Hematopoietic multipotent progenitor cell treated with erythropoietin and hydrocortisone succinate and interleukin-3 and kit ligand, for 17 days (in vitro differentiated cells): ENCODE measurements around the gene HMGXB3.

Source experiments
- DNase-seq: peaks from one replicate; pipeline ENCODE4 v3.0.0-alpha.2; 2015; ENCODE audit warnings: low spot score

The HMGXB3 gene

DNA sequence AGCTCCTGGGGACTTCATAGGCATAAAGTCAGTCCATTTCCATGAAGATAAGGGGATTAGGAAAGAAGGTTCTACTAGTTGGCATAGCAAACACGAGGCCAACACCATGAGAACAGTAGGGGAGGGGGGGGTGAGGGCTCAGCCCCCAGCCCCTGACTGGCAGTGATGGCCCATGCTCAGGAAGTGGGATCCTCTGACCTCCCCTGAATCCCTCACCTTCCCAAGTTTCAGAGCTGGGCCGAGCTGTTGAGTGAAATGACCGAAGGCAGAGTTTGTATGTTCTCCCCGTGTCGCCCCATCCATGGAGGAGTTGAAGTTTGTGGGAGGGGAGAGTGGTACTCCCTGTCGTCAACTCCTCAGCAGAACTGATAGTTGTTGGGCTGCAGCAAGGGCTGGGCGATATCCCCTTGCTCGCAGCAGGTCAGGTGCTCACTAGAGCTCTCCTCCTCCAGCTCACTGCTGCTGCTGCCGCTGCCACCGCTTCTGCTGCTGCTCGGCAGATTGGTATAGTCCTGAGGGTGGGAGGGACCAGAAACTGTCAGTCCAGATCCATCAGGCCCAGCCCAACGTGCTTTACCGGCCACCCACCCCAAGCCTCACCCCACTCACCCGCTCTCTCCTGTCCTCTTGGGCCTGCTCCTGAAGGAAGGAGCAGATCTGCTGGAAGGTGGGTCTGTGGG lies 53.3 kb downstream of the HMGXB3 start:
- DNase-seq, result no peak

DNA sequence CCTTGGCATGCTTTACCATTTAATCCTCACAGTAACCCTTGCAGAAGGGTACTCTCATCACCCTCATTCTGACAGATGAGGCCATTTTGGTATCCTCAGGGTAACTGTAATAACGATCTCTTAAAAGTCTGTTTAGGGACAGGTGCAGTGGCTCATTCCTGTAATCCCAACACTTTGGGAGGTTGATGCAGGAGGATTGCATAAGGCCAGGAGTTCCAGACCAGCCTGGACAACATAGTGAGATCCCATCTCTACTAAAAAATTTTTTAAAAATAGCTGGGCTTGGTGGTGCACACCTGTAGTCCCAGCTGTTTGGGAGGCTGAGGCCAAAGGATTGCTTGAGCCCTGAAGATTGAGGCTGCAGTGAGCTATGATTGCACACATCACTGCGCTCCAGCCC lies 54.0 kb downstream of the HMGXB3 start:
- DNase-seq, result no peak

DNA sequence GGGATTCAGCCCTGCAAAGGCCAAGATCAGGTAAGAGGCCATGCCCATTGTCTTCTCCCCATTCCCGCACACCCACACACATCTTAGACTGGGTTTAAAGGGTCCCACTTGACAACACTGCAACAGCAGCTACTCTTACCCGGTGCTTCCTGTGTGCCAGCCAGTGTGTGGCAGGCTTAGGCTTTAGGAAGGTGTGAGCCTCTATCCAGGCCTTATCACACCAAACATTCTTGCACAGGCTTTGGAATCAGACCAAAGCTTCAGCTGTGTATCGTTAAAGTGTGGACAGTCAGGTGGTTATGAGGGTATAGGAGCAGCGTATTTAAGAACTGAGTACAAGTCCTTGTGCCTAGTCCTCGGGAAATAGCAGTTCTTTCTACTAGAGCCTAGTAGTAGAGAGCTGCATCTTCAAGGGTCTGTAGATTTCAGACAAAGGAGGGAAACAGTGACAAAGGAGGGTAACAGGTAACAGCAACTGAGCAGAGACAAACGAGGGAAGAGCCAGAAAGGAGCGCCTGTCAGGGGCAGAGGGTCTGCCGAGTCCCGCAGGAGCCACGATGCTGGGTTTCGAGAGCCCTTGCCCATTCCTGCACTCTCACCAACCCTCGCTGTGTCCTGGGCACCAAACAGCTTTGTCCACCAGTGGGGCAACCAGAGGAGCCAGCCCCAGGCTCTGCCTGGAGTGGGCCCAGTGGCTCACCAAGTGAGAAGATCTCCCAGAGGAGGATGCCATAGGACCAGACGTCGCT lies 55.0 kb downstream of the HMGXB3 start:
- peak; percentile 85 for DNase-seq

DNA sequence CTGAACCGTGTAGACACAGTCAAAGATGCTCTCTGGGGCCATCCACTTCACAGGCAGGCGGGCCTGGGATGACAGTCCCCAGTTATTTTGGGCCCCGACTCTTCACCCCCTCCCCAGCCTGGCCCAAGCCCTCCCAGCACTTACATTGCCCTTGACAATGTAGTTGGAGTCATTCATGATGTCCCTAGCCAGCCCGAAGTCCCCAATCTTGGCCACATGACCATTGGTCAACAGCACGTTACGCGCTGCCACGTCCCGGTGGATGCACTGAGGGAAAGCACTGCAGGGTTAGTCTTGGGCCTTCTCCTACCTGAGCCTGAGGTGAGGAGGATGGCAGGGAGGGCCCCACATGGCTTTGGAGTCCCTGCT lies 55.5 kb downstream of the HMGXB3 start:
- no peak for DNase-seq

DNA sequence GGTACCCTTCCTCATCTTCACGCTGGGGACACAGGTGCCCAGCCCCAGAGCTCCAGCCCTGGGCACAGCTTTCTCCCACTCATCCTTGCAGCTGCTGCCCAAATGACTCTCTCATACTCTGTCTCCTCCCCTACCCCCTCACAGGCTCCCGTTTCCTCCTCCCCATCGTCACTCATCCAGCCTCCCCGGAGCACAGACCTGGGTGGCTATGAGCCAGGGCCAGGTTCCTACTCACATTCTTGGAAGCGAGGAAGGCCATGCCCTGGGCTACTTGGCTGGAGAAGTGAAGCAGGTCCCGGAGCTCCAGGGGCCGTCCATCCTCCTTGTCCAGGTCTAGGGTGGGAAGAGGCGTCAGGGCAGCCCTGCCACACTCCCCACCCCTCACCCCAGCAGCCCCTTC lies 56.5 kb downstream of the HMGXB3 start:
- DNase-seq, result no peak

DNA sequence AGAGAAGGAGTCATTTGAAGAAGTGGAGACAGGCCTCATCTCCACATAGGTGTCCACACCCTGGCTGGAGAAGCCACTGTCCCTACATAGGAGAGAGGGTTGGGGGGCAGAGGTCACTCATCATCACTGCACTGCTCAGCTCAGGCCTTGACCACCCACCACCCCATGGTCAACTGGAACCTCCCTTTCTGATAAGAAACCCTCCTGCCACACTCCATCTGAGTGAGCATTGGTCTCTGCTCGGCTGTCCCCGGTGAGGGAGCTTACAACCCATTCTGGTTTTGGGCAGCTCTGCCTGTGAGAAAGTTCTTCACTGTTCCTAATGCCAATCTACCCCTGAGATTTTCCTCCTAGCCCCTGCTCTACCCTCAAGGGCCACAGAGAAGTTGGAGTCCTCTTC lies 57.0 kb downstream of the HMGXB3 start:
- no peak for DNase-seq

DNA sequence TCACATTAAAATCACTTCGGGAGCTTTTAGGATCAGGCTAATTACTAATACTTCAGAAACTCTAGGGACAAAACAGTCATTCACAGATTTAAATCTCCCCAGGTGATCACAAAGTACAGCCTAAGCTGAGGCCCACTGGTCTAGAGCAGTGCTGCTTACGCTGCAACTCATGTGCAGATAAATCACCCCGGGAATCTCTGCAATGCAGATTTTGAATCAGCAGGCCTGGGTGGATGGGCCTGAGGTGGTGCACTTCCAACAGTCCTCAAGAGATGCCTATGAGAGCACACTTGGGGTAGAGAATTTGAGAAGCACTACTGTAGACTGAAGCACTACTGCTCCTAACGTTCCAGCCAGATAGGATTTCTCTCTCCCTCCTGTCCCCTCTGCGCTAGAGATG lies 57.5 kb downstream of the HMGXB3 start:
- no peak for DNase-seq

DNA sequence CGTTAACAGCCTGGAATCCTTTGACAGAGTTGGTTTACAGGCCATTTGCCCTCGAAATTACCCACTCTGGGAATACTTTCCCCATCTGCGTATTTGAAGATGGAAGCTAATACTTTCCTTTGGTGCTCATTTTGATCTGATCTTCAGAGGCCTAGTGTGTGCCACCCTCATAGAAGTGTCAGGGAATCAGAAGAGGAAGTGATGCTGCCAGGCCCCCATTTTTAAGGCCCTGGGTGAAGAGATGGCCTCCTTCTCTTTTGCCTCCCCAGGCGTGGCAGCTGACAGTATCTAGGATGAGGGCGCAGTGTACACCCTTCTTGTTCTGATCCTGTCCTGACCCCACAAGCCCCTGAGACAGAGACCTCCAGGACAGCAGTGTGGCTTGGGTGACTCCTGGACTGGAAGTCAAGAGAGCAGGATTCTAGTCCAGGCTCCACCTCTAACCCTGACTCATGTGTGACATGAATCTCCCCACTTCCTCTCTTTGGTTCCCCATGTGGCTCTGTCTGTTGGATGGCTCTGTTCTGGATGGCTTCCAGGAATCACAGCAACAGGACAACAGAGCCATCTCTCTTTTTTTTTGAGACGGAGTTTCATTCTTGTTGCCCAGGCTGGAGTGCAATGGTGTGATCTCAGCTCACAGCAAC lies 58.1 kb downstream of the HMGXB3 start:
- DNase-seq, result no peak

DNA sequence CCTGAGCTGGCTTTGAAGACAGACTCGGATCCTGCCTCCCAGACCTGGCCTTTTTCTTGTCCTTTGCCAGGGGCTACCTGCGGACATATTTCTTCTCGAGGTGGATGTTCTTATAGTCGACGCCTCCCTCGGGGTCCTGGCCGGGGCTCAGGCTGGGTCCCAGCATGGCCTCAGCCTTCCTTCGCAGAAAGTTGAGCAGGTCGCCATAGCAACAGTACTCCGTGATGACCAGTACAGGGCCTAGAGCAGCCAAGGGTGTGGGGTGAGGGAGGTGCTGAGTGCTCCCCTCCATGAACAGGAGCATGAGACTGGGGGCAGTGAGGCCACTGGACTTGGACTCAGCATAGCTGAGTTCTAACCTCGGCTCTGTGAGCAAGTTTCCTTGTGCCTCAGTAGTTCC lies 59.1 kb downstream of the HMGXB3 start:
- DNase-seq, result no peak

DNA sequence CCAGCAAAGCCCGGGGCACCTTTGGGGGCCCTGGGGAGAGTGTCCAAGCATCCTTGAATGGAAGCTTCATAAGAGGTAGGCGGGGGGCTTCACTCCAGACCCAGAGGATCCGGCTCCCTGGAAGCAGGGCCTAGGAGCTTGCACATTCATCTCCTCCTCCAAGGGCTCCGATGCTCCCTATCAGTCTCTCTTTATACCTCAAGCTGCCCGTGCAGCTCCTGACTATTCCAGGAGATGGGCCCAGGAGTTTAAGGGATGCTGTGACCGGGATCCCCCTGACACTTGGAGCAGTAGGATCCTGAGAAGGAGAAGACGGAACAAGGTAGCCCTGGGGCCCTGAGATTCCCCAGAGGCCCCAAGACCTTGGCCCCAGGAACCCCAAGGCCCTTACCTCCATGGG lies 59.9 kb downstream of the HMGXB3 start:
- no peak for DNase-seq

DNA sequence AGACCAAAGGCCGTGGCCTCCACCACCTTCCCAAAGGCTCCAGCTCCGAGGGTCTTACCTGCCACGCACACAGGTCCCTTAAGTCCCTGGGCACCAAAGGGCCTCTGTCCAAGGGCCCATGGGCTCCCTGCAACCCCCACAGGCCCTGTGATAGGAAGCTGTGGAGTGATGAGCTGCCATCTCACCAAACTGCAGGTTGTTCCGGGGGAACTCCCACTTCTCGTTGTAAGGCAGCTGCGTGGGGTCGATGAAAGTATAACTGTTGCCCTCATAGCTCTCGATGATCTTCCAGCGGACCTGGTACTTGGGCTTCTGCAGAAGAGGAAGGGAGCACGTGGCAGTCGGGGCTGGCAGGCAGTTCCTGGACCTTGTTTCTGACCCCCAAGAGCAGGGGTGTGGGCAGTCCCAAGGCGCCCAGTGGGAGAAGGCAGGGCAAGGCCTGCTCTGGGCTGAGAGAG lies 61.0 kb downstream of the HMGXB3 start:
- no peak for DNase-seq

DNA sequence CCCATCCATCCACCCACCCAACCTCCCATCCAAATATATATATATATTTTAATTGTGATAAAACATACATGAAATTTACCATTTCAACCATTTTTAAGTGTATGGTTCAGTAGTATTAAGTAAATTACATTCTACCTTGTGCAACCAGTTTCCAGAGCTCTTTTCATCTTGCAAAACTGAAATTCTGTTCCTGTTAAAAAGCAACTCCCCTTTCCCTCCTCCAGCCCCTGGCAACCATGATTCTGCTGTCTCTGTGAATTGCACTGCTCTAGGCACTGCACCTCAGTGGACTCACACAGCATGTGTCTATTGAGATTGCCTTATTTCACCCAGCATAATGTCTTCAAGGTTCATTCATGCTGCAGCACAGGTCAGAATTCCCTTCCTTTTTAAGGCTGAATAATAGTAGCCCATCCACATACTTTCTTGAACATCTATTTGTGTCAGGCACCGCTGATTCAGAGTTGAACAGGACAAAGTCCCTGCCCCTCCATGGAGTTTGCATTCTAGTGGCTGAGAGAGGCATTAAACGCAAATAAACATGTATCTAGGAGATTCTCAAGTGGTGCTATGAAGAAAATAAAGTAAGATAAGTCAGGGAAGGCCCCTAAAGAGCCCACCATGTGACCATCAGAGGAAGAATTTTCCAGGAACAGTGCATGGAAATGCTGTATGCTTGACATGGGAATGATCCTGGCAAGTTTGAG lies 61.8 kb downstream of the HMGXB3 start:
- DNase-seq, result no peak

DNA sequence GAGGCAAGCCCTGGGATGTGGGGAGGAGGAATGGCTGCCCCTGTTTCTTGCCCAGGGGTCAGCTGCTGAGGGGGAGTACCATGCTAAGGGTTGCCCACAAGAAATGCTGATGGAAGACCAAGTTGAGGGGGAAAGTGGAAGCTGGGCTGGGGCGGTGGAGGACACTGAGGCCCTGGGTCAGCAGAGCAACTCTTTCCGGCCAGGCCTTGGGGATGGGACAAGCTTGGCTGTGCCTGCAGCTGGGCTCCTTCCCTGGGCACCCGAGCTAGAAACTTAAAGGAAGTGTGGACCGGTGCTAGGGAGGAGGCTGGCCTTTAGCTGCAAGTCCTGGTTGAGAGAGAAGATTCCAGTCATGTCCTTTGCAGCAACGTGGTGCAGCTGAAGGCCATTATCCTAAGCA lies 63.1 kb downstream of the HMGXB3 start:
- no peak for DNase-seq

DNA sequence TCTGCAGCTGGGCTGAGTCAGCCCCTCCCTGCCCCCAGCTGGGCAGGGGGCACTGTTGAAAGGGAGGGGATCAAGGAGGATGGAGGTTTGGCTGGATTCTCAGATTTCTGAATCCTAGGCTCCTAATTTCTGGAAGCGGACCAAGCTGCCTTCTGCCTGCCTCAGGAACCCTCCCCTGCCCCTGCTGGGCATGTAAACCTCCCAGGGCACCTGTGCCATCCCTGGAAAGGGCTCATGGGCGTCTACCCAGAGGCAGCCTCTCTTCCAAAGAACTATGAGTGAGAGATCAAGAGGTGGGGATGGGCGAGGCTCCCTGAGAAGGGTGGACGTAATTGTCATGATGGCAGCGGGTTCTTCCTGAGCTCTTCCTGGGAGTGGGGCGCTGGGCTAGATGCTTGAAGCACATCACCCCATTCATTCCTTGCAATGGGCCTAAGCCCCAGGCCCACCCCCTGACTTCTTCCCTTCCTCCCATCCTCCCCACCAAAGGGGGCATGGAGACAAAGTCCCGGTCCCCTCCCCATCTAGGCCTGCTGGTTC lies 64.2 kb downstream of the HMGXB3 start:
- DNase-seq, result no peak

DNA sequence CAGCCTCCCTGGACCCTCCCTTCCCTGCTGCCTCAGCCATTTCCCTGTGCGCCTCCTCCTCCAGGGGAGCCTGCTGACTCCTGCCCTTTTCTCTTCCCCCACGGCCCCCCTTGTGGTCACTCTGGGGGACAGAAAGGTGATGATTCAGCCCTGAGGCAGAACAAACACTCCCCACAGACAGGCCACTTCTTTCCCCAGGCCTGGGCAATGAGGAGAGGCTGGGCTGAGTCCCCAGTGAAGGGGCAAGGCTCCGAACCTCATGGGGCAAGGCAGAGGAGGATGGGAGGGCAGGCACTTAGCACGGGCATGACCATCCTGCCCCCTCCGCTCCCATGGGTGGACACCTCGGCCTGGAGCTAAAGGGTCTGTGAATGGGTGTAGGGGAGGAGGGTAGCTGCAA lies 64.8 kb downstream of the HMGXB3 start:
- no peak for DNase-seq

DNA sequence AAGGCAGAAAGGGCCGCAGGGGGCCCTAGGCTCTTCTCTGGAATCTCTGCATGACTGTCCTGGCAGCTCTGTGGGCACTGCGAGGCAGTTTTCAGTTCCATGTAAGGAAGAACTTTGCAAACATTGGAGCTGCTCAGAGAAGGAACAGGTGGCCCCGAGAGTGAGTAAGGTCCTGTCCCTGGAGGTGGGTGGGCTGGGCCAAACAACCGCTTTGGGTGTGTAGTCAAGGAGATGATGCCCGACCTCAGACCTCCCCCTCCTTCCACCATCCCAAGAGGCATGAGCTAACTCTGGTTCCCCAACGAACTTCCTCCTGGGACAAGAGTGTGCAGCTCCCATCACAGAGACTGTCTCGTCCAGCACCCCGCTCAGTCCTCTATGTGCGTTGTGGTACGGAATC lies 65.3 kb downstream of the HMGXB3 start:
- no peak for DNase-seq

DNA sequence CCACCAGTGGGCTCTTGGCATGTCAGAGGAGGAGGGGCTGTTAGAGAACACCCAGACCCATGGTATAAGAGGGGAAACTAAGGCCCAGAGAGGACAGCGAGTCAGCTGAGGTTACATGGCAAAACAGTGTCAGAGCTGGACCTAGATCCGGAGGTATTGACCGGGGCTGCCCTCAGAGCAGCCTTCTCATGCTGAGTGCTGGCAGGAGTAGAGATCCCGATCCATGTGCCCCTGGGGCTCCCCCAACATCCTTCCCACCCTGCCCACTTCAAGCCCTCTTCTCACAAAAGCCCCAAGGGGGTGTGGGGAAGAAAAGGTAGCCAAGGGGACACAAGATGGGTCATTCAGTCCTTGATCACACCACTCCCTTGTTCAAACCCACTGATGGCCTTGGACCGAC lies 65.9 kb downstream of the HMGXB3 start:
- no peak for DNase-seq

DNA sequence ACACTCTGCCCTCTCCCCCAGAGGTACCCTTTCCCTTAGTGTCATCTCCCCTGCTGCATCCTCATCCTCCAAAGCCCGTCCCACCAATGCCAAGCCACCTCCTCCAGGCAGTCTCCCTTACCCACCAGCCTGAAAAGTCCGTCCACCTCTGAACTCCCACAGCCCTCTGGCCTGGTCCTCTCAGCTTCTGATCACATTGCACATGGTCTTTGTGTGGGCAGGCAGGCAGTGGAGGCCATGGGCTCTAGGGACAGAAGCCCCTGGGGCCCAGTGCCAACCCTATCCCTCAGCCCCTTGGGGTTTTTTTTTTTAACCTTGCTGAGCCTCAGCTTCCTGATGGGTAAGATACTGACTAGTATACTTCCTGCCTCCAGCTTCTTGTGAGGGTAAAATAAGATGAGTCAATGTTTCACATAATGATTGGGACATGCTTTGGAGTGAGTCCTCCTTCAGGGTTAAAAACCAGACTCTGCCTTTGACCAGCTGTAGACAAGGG lies 66.4 kb downstream of the HMGXB3 start:
- no peak for DNase-seq

DNA sequence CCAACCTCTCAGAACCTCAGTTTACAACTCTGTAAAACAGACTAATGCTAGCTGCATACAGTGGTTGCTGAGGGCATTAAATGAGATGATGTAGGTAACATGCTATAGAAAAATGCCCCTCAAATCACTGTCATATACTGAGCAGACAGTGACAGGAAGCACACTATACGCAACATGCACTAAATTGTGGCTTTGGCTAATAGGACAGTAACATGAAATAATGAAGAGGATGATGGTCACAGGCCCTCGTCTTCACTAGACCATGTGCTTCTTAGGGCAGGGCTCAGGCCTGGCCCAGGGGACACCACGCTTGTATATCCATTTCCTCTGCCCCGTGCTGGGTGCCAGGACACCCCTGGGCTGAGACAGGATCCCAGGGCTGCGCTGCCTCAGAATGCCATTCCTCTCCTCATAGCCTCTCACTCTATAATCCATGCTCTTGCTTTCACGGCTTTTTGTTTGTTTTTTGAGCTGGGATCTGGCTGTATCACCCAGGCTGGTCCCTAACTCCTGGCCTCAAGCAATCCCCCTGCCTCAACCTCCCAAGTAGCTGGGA lies 66.9 kb downstream of the HMGXB3 start:
- DNase-seq, result no peak

DNA sequence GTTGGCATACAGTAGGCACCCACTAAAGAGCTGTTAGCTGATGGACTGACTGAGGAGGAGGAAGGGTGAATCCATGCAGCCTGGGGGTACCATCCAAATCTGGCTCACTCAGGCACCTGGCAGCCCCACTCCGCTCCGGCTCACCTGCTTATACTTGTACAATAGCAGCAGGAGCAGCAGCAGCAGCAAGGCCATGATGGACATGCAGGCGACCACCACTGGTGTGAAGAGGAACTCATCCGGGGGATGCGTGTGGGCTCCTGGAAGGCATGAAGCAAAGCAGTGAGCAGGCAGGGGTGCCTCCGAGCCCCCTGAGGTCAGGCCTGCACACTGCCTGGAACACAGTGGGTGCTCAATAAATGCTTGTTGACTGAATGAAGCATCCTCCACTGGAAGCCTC lies 67.5 kb downstream of the HMGXB3 start:
- no peak for DNase-seq

DNA sequence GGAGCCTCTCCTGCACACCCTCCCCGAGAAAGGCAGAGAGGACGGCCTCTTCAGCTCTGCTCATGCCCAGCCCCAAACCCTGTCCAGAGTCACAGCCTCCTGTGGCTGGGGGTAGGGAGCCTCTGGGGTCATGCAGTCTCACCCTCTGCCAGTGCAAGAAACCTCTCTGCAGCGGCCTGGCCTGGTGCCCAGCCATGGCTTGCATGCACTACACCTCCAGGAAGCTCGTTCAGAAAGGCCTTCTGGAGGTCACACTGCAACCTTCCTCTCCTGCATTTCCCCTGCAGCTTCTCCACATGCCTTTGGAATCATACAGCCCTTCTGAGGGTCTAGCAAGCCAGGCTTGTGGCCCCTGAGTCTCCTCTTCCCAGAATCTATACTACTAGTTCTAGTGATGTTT lies 67.9 kb downstream of the HMGXB3 start:
- DNase-seq, result no peak
